ENCODE results near the gene CNIH2.

- TF ChIP-seq CTCF (IDR thresholded peaks at IDR 0.05) (no peak), POLR2A (IDR thresholded peaks at IDR 0.05) (no peak)
These were observed 48.5 kb downstream of the CNIH2 start for GRCh38 chr11:66326261-66327111.

Data from thyroid gland (tissue), 4 donors.